Stimulated activated CD8-positive, alpha-beta memory T cell treated with anti-CD3 and anti-CD28 coated beads, Interleukin-12 subunit alpha, Interleukin-12 subunit beta, amount 100 ng/mL, for 1 hour (primary cell): ENCODE data around the gene KCTD17.

Experiments used
- DNase-seq: peaks from one replicate; pipeline ENCODE4 v3.0.0-alpha.2; 2020; ENCODE audit warnings: low read depth

The KCTD17 gene

GRCh38 chr22:37080438-37080837 is 28.9 kb downstream of the KCTD17 start:
- no peak for DNase-seq

GRCh38 chr22:37080838-37081237 is 29.3 kb downstream of the KCTD17 start:
- DNase-seq: no peak

GRCh38 chr22:37082251-37082873 is 30.8 kb downstream of the KCTD17 start:
- no peak for DNase-seq

- DNase-seq: no peak
Observed at GRCh38 chr22:37083914-37084313, 32.4 kb downstream of the KCTD17 start.

GRCh38 chr22:37084385-37084784 is 32.8 kb downstream of the KCTD17 start:
- no peak for DNase-seq

GRCh38 chr22:37086184-37086583 is 34.6 kb downstream of the KCTD17 start:
- no peak for DNase-seq

- DNase-seq: no peak
Observed at GRCh38 chr22:37088108-37088605, 36.6 kb downstream of the KCTD17 start.

GRCh38 chr22:37088750-37089408 is 37.3 kb downstream of the KCTD17 start:
- DNase-seq: no peak

- DNase-seq: no peak
Observed at GRCh38 chr22:37089434-37089833, 37.9 kb downstream of the KCTD17 start.

- no peak for DNase-seq
Observed at GRCh38 chr22:37090920-37091695, 39.6 kb downstream of the KCTD17 start.

GRCh38 chr22:37091994-37092393 is 40.5 kb downstream of the KCTD17 start:
- DNase-seq: no peak

- DNase-seq: no peak
Observed at GRCh38 chr22:37092997-37093396, 41.5 kb downstream of the KCTD17 start.

GRCh38 chr22:37094239-37094638 is 42.7 kb downstream of the KCTD17 start:
- DNase-seq: no peak

GRCh38 chr22:37095113-37095512 is 43.6 kb downstream of the KCTD17 start:
- DNase-seq: no peak

GRCh38 chr22:37097346-37097745 is 45.8 kb downstream of the KCTD17 start:
- DNase-seq: no peak

GRCh38 chr22:37098976-37099591 is 47.5 kb downstream of the KCTD17 start:
- DNase-seq: no peak

- no peak for DNase-seq
Observed at GRCh38 chr22:37100589-37101127, 49.1 kb downstream of the KCTD17 start.

- DNase-seq: no peak
Observed at GRCh38 chr22:37101311-37102066, 49.9 kb downstream of the KCTD17 start.

GRCh38 chr22:37103151-37103550 is 51.6 kb downstream of the KCTD17 start:
- DNase-seq: no peak

- no peak for DNase-seq
Observed at GRCh38 chr22:37103656-37104452, 52.3 kb downstream of the KCTD17 start.

- no peak for DNase-seq
Observed at GRCh38 chr22:37105154-37105553, 53.6 kb downstream of the KCTD17 start.
